Prostate gland (tissue), 2 donors: Measurements from ENCODE around the gene OR10H2.

Source experiments
- POLR2A ChIP-seq: fragments of 450-650 bp; IDR thresholded peaks from one replicate; pipeline ENCODE4 v1.6.1; 2016; ENCODE audit warnings: antibody characterized with exemption, mild to moderate bottlenecking
- POLR2AphosphoS5 ChIP-seq: sonication (generic); formaldehyde crosslinking; IDR thresholded peaks from one replicate; pipeline ENCODE4 v1.6.1; 2017; ENCODE audit warnings: antibody characterized with exemption
- TF ChIP-seq, protein P1 (sequence below), 4 experiments: fragments of 200-600 bp in 2 of 4; fragments of 450-650 bp in 2 of 4; sonication (generic) in 2 of 4; IDR thresholded peaks; 1 replicate in 3 of 4; 2 replicates in 1 of 4; pipeline ENCODE4 v1.5.1; 2016 to 2019; ENCODE audit warnings: antibody characterized with exemption in 4 of 4, mild to moderate bottlenecking in 2 of 4, moderate library complexity in 2 of 4

DNA sequence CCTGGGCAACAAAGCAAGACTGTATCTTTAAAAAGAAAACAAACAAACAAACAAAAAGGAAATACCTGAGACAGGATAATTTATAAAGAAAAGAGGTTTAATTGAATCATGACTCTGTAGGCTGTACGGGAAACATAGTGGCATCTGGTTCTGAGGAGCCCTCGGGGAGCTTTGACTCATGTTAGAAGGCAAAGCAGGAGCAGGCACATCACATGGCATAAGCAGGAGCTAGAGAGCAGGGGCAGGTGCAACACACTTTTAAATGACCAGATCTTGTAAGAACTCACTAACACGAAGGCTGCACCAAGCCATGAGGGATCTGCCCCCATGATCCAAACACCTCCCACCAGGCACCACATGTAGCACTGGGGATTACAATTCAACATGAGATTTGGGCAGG, 13.2 kb upstream of the OR10H2 start:
- TF ChIP-seq, protein P1, sequence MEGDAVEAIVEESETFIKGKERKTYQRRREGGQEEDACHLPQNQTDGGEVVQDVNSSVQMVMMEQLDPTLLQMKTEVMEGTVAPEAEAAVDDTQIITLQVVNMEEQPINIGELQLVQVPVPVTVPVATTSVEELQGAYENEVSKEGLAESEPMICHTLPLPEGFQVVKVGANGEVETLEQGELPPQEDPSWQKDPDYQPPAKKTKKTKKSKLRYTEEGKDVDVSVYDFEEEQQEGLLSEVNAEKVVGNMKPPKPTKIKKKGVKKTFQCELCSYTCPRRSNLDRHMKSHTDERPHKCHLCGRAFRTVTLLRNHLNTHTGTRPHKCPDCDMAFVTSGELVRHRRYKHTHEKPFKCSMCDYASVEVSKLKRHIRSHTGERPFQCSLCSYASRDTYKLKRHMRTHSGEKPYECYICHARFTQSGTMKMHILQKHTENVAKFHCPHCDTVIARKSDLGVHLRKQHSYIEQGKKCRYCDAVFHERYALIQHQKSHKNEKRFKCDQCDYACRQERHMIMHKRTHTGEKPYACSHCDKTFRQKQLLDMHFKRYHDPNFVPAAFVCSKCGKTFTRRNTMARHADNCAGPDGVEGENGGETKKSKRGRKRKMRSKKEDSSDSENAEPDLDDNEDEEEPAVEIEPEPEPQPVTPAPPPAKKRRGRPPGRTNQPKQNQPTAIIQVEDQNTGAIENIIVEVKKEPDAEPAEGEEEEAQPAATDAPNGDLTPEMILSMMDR (IDR thresholded peaks at IDR 0.05), result no peak
- no peak for TF ChIP-seq POLR2A
- no peak for TF ChIP-seq POLR2AphosphoS5
